Fibroblast of lung (primary cell): Measurements from ENCODE around the gene RNF38. TPM values are rescaled to one million over a fixed set of nuclear protein-coding genes. Genes with fewer than 3 reads are reported as not detected.
A peak's percentile ranks its signal among the peaks of the same experiment; 100 is the strongest.

Experiments used
- DNase-seq, 2 donors: peaks; one replicate each; pipeline versions ENCODE4 v3.0.0 to v3.0.0-alpha.2; 2010; ENCODE audit warnings: low read depth in 2 of 2
- H2AFZ ChIP-seq: 2 replicates; pipeline ENCODE4 v1.5.1; 2012; ENCODE audit warnings: low read length, control low read depth, inconsistent platforms
- H3K27ac ChIP-seq: 2 replicates; pipeline ENCODE4 v1.5.1; 2011; ENCODE audit warnings: low read length, control low read depth; ENCODE audit not compliant: insufficient read depth
- H3K27me3 ChIP-seq: 2 replicates; pipeline ENCODE4 v1.5.1; 2011; ENCODE audit warnings: mild to moderate bottlenecking, low read length; ENCODE audit not compliant: control insufficient read depth, insufficient read depth
- H3K36me3 ChIP-seq: 2 replicates; pipeline ENCODE4 v1.5.1; 2011; ENCODE audit warnings: low read length; ENCODE audit not compliant: control insufficient read depth, insufficient read depth
- H3K4me1 ChIP-seq: 2 replicates; pipeline ENCODE4 v1.5.1; 2011; ENCODE audit warnings: low read length; ENCODE audit not compliant: control insufficient read depth, insufficient read depth; ENCODE audit errors: extremely low read depth
- H3K4me2 ChIP-seq: 2 replicates; pipeline ENCODE4 v1.5.1; 2011; ENCODE audit warnings: low read length, control low read depth; ENCODE audit not compliant: insufficient read depth; ENCODE audit errors: extremely low read depth
- H3K4me3 ChIP-seq, 4 experiments: fragments of 200-600 bp in 1 of 4; sonication (generic) in 1 of 4; replicated peaks in 1 of 4; 2 replicates each; pipeline ENCODE4 v1.5.1; 2011 to 2016; ENCODE audit warnings: low read length in 4 of 4, low read depth in 3 of 4, mild to moderate bottlenecking in 3 of 4, control low read depth in 2 of 4, inconsistent platforms in 1 of 4, mixed read lengths in 1 of 4; ENCODE audit not compliant: insufficient read depth in 1 of 4; ENCODE audit errors: control extremely low read depth in 1 of 4
- H3K79me2 ChIP-seq: 2 replicates; pipeline ENCODE4 v1.5.1; 2012; ENCODE audit warnings: mild to moderate bottlenecking, low read length, inconsistent platforms; ENCODE audit not compliant: control insufficient read depth, insufficient read depth
- H3K9ac ChIP-seq: 2 replicates; pipeline ENCODE4 v1.5.1; 2011; ENCODE audit warnings: mild to moderate bottlenecking, low read length, control low read depth; ENCODE audit not compliant: insufficient read depth
- H3K9me3 ChIP-seq: 2 replicates; pipeline ENCODE4 v1.5.1; 2012; ENCODE audit warnings: low read depth, low read length; ENCODE audit not compliant: control insufficient read depth, insufficient read depth
- H4K20me1 ChIP-seq: 2 replicates; pipeline ENCODE4 v1.5.1; 2011; ENCODE audit warnings: low read length; ENCODE audit not compliant: control insufficient read depth, insufficient read depth; ENCODE audit errors: extremely low read depth
- CTCF ChIP-seq, 2 donors: IDR thresholded peaks in 1 of 2; conservative IDR thresholded peaks in 1 of 2; 1 replicate in 1 of 2; 2 replicates in 1 of 2; pipeline ENCODE4 v1.5.1; 2011 to 2012; ENCODE audit warnings: low read length in 2 of 2, control low read depth in 1 of 2, inconsistent platforms in 1 of 2, low read depth in 1 of 2, mild to moderate bottlenecking in 1 of 2
- EZH2 ChIP-seq: IDR thresholded peaks from 2 replicates; pipeline ENCODE4 v1.5.1; 2012; ENCODE audit warnings: low read length, control low read depth, mild to moderate bottlenecking; ENCODE audit errors: missing control alignments
- polyA plus RNA-seq, 2 donors: library from polyadenylated mRNA; depleted of rRNA in 1 of 2; stranded (reverse) in 1 of 2; unstranded in 1 of 2; fragments of >200 nt; gene quantifications; 2 replicates each; pipeline ENCODE4 v1.2.1, GENCODE V29; 2011 to 2012; ENCODE audit warnings: missing spikeins in 1 of 2
- total RNA-seq: library from RNA; depleted of rRNA; stranded (reverse); fragments of >200 nt; gene quantifications from 2 replicates; pipeline ENCODE4 v1.2.1, GENCODE V29; 2014

The RNF38 gene
- total and polyA plus RNA-seq, 2 donors (not counting 1 experiment from before 2014, with no cell fraction given): 8.9 to 18.8 TPM

GRCh38 chr9:36400332-36401163 is 479 bp upstream of the RNF38 start:
- Histone ChIP-seq H4K20me1 (no peaks in the 10 kb centered on the region), H3K4me2 (peak overlapping the region; percentile 90), H3K36me3 (no peaks in the 10 kb centered on the region), H3K9ac (peak overlapping the region; percentile 76), H3K79me2 (peaks cover 45% of the 10 kb centered on the region), H3K27me3 (no peaks in the 10 kb centered on the region), H2AFZ (peak overlapping the region; percentile 71), H3K27ac (peak overlapping the region; percentile 78), H3K4me1 (peaks cover 6% of the 10 kb centered on the region), H3K9me3 (no peaks in the 10 kb centered on the region), H3K4me3 (peak overlapping the region; percentile 71 to 98 (median 78))
- DNase-seq: peak; percentile 79 to 81
- TF ChIP-seq CTCF (conservative IDR thresholded peaks at IDR 0.05 in 1 of 2, IDR thresholded peaks at IDR 0.05 in 1 of 2; ENCODE audit: low read depth in 1 of 2, low read length in 2 of 2) (no peak), EZH2 (no peak)

- TF ChIP-seq CTCF (conservative IDR thresholded peaks at IDR 0.05 in 1 of 2, IDR thresholded peaks at IDR 0.05 in 1 of 2; ENCODE audit: low read depth in 1 of 2, low read length in 2 of 2) (no peak), EZH2 (no peak)
- Histone ChIP-seq H3K9me3 (no peaks in the 10 kb centered on the region), H3K79me2 (peaks cover 54% of the 10 kb centered on the region), H4K20me1 (no peaks in the 10 kb centered on the region), H3K27me3 (no peaks in the 10 kb centered on the region), H3K9ac (no peak overlapping the region), H3K4me2 (peak overlapping the region; percentile 76), H3K27ac (peak overlapping the region; percentile 26), H3K4me1 (peaks cover 6% of the 10 kb centered on the region), H3K4me3 (peak overlapping the region; percentile 21 to 98 (median 56)), H3K36me3 (no peaks in the 10 kb centered on the region), H2AFZ (no peak overlapping the region)
- peak; percentile 18 to 83 for DNase-seq
These were observed 1.3 kb downstream of the RNF38 start for GRCh38 chr9:36398745-36399144.

- Histone ChIP-seq H3K27ac (no peak overlapping the region), H3K79me2 (peaks cover 65% of the 10 kb centered on the region), H3K4me2 (no peak overlapping the region), H3K9me3 (no peaks in the 10 kb centered on the region), H3K4me1 (peaks cover 6% of the 10 kb centered on the region), H4K20me1 (no peaks in the 10 kb centered on the region), H3K27me3 (no peaks in the 10 kb centered on the region), H3K9ac (no peak overlapping the region), H2AFZ (no peak overlapping the region), H3K4me3 (no peak overlapping the region), H3K36me3 (no peaks in the 10 kb centered on the region)
- TF ChIP-seq CTCF (conservative IDR thresholded peaks at IDR 0.05 in 1 of 2, IDR thresholded peaks at IDR 0.05 in 1 of 2; ENCODE audit: low read depth in 1 of 2, low read length in 2 of 2) (no peak), EZH2 (no peak)
- peak in 1 of 2 donors; percentile 44 for DNase-seq
These were observed 3.1 kb downstream of the RNF38 start for GRCh38 chr9:36396985-36397384.
